ENCODE measurements around the gene IFT22.
"Not testable (repeated sequence)": the region's sequence is repeated elsewhere in the genome, so short reads cannot be mapped to it uniquely, and the experiment has no call there.

The IFT22 gene

GRCh38 chr7:101308245-101309085 is 13.1 kb downstream of the IFT22 start:
- no peak for DNase-seq (ENCODE audit: low spot score)

GRCh38 chr7:101306307-101306706 is 15.3 kb downstream of the IFT22 start:
- no peak for DNase-seq (ENCODE audit: low spot score)

GRCh38 chr7:101303102-101303701 is 18.4 kb downstream of the IFT22 start:
- DNase-seq (ENCODE audit: low spot score): no peak

- DNase-seq (ENCODE audit: low spot score): no peak
Measured at GRCh38 chr7:101302641-101303101, 18.9 kb downstream of the IFT22 start.

GRCh38 chr7:101300465-101301376 is 20.9 kb downstream of the IFT22 start:
- no peak for DNase-seq (ENCODE audit: low spot score)

- DNase-seq (ENCODE audit: low spot score): no peak
Measured at GRCh38 chr7:101299511-101300464, 21.8 kb downstream of the IFT22 start.

GRCh38 chr7:101294832-101295121 is 26.8 kb downstream of the IFT22 start:
- no peak for DNase-seq (ENCODE audit: low spot score)

- DNase-seq (ENCODE audit: low spot score): no peak
Measured at GRCh38 chr7:101294039-101294831, 27.4 kb downstream of the IFT22 start.

GRCh38 chr7:101293069-101294021 is 28.3 kb downstream of the IFT22 start:
- not testable (repeated sequence) for DNase-seq (ENCODE audit: low spot score)

GRCh38 chr7:101292566-101292965 is 29.0 kb downstream of the IFT22 start:
- not testable (repeated sequence) for DNase-seq (ENCODE audit: low spot score)

GRCh38 chr7:101290186-101291037 is 31.2 kb downstream of the IFT22 start:
- DNase-seq (ENCODE audit: low spot score): peak; percentile 28

GRCh38 chr7:101289687-101290086 is 31.9 kb downstream of the IFT22 start:
- DNase-seq (ENCODE audit: low spot score): not testable (repeated sequence)

- no peak for DNase-seq (ENCODE audit: low spot score)
Measured at GRCh38 chr7:101288439-101288838, 33.2 kb downstream of the IFT22 start.

GRCh38 chr7:101287032-101287431 is 34.6 kb downstream of the IFT22 start:
- DNase-seq (ENCODE audit: low spot score): no peak

- DNase-seq (ENCODE audit: low spot score): not testable (repeated sequence)
Measured at GRCh38 chr7:101285880-101286279, 35.7 kb downstream of the IFT22 start.

- DNase-seq (ENCODE audit: low spot score): no peak
Measured at GRCh38 chr7:101285171-101285570, 36.4 kb downstream of the IFT22 start.

GRCh38 chr7:101280912-101281311 is 40.7 kb downstream of the IFT22 start:
- not testable (repeated sequence) for DNase-seq (ENCODE audit: low spot score)

Measured in kidney capillary endothelial cell (primary cell).